ENCODE measurements around the gene RABGAP1. TPM values are rescaled to one million over a fixed set of nuclear protein-coding genes. Genes with fewer than 3 reads are reported as not detected.
A peak's percentile ranks its signal among the peaks of the same experiment; 100 is the strongest.

The RABGAP1 gene
- total and polyA plus RNA-seq, 10 of the 15 experiments (the other 5 are each of a cell fraction or from before 2014, with no cell fraction given) = 2.6 to 31.6 (median 12.5) TPM

DNA sequence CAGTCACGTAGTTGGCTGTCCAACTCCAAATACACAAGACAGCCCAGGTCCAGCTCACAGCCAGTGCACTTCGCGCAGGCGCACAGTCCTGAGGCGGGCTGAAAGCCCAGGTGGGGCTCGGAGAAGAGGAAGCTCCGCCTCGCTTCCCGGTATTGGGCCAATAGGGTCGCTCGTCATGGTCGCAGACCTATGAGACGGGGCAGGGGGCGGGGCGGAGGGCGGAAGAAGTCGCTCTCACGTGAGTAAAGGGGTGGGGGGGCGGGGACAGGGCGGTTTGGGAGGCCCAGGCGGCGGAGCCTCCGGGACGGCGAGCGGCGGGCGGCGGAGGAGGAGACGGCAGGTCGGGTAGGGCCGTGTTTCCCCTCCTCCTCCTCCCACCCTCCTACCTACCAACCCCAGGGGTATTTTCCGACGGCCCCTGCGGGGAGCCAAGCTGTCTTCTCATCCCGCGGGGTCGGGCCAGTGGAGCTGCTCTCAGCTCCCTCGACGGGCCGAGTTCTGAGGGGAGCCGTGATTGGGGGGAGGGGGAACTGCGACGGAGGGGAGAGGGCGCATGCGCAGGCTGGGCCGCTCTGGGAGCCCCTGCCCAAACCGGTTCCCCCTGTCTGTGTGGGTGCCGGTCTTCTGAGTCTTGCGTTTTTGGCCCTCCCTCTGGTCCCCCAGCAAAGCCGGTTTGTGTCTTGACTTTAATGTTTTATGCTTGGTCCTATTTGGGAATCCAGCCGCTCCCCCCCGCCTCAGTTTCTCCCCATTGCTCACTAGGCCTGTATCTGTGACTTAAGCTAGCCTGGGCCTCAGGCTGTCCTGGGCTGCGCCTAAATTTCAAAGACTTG lies at the start of gene RABGAP1 (continued):
- TF ChIP-seq, protein P1, sequence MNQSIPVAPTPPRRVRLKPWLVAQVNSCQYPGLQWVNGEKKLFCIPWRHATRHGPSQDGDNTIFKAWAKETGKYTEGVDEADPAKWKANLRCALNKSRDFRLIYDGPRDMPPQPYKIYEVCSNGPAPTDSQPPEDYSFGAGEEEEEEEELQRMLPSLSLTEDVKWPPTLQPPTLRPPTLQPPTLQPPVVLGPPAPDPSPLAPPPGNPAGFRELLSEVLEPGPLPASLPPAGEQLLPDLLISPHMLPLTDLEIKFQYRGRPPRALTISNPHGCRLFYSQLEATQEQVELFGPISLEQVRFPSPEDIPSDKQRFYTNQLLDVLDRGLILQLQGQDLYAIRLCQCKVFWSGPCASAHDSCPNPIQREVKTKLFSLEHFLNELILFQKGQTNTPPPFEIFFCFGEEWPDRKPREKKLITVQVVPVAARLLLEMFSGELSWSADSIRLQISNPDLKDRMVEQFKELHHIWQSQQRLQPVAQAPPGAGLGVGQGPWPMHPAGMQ (IDR thresholded peaks at IDR 0.05; ENCODE audit: borderline replicate concordance) = no peak
- TF ChIP-seq FOXK2 (IDR thresholded peaks at IDR 0.05) = no peak
- TF ChIP-seq MXI1 (IDR thresholded peaks at IDR 0.05; ENCODE audit: low read depth, low read length) = no peak
- peak; percentile 60; the same call in 1 of the 2 replicates for TF ChIP-seq NBN (IDR thresholded peaks at IDR 0.05)
- TF ChIP-seq, protein P2, sequence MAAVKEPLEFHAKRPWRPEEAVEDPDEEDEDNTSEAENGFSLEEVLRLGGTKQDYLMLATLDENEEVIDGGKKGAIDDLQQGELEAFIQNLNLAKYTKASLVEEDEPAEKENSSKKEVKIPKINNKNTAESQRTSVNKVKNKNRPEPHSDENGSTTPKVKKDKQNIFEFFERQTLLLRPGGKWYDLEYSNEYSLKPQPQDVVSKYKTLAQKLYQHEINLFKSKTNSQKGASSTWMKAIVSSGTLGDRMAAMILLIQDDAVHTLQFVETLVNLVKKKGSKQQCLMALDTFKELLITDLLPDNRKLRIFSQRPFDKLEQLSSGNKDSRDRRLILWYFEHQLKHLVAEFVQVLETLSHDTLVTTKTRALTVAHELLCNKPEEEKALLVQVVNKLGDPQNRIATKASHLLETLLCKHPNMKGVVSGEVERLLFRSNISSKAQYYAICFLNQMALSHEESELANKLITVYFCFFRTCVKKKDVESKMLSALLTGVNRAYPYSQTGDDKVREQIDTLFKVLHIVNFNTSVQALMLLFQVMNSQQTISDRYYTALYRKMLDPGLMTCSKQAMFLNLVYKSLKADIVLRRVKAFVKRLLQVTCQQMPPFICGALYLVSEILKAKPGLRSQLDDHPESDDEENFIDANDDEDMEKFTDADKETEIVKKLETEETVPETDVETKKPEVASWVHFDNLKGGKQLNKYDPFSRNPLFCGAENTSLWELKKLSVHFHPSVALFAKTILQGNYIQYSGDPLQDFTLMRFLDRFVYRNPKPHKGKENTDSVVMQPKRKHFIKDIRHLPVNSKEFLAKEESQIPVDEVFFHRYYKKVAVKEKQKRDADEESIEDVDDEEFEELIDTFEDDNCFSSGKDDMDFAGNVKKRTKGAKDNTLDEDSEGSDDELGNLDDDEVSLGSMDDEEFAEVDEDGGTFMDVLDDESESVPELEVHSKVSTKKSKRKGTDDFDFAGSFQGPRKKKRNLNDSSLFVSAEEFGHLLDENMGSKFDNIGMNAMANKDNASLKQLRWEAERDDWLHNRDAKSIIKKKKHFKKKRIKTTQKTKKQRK (IDR thresholded peaks at IDR 0.05; ENCODE audit: low read depth, low read length) = no peak
- TF ChIP-seq, protein P3, sequence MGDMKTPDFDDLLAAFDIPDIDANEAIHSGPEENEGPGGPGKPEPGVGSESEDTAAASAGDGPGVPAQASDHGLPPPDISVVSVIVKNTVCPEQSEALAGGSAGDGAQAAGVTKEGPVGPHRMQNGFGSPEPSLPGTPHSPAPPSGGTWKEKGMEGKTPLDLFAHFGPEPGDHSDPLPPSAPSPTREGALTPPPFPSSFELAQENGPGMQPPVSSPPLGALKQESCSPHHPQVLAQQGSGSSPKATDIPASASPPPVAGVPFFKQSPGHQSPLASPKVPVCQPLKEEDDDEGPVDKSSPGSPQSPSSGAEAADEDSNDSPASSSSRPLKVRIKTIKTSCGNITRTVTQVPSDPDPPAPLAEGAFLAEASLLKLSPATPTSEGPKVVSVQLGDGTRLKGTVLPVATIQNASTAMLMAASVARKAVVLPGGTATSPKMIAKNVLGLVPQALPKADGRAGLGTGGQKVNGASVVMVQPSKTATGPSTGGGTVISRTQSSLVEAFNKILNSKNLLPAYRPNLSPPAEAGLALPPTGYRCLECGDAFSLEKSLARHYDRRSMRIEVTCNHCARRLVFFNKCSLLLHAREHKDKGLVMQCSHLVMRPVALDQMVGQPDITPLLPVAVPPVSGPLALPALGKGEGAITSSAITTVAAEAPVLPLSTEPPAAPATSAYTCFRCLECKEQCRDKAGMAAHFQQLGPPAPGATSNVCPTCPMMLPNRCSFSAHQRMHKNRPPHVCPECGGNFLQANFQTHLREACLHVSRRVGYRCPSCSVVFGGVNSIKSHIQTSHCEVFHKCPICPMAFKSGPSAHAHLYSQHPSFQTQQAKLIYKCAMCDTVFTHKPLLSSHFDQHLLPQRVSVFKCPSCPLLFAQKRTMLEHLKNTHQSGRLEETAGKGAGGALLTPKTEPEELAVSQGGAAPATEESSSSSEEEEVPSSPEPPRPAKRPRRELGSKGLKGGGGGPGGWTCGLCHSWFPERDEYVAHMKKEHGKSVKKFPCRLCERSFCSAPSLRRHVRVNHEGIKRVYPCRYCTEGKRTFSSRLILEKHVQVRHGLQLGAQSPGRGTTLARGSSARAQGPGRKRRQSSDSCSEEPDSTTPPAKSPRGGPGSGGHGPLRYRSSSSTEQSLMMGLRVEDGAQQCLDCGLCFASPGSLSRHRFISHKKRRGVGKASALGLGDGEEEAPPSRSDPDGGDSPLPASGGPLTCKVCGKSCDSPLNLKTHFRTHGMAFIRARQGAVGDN (IDR thresholded peaks at IDR 0.05) = peak; percentile 29; the same call in 1 of the 2 replicates
- TF ChIP-seq, protein P4, sequence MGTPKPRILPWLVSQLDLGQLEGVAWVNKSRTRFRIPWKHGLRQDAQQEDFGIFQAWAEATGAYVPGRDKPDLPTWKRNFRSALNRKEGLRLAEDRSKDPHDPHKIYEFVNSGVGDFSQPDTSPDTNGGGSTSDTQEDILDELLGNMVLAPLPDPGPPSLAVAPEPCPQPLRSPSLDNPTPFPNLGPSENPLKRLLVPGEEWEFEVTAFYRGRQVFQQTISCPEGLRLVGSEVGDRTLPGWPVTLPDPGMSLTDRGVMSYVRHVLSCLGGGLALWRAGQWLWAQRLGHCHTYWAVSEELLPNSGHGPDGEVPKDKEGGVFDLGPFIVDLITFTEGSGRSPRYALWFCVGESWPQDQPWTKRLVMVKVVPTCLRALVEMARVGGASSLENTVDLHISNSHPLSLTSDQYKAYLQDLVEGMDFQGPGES (IDR thresholded peaks at IDR 0.05) = no peak
- TF ChIP-seq, protein P5, sequence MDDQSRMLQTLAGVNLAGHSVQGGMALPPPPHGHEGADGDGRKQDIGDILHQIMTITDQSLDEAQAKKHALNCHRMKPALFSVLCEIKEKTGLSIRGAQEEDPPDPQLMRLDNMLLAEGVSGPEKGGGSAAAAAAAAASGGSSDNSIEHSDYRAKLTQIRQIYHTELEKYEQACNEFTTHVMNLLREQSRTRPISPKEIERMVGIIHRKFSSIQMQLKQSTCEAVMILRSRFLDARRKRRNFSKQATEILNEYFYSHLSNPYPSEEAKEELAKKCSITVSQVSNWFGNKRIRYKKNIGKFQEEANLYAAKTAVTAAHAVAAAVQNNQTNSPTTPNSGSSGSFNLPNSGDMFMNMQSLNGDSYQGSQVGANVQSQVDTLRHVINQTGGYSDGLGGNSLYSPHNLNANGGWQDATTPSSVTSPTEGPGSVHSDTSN (IDR thresholded peaks at IDR 0.05; ENCODE audit: insufficient replicate concordance, low read depth, low read length) = no peak
- no peak for TF ChIP-seq TCF7 (IDR thresholded peaks at IDR 0.05; ENCODE audit: borderline replicate concordance)
- TF ChIP-seq NR2F1 (conservative IDR thresholded peaks at IDR 0.05) = no peak
- TF ChIP-seq, protein P6, sequence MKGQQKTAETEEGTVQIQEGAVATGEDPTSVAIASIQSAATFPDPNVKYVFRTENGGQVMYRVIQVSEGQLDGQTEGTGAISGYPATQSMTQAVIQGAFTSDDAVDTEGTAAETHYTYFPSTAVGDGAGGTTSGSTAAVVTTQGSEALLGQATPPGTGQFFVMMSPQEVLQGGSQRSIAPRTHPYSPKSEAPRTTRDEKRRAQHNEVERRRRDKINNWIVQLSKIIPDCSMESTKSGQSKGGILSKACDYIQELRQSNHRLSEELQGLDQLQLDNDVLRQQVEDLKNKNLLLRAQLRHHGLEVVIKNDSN (IDR thresholded peaks at IDR 0.05; ENCODE audit: borderline replicate concordance, extremely low read length, insufficient read depth, low read depth, low read length) = no peak
- TF ChIP-seq, protein P7, sequence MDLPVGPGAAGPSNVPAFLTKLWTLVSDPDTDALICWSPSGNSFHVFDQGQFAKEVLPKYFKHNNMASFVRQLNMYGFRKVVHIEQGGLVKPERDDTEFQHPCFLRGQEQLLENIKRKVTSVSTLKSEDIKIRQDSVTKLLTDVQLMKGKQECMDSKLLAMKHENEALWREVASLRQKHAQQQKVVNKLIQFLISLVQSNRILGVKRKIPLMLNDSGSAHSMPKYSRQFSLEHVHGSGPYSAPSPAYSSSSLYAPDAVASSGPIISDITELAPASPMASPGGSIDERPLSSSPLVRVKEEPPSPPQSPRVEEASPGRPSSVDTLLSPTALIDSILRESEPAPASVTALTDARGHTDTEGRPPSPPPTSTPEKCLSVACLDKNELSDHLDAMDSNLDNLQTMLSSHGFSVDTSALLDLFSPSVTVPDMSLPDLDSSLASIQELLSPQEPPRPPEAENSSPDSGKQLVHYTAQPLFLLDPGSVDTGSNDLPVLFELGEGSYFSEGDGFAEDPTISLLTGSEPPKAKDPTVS (IDR thresholded peaks at IDR 0.05; ENCODE audit: low read depth, low read length) = no peak
